Calu3 (cell line): Measurements from ENCODE around the gene WDFY3. TPM values are rescaled to one million over a fixed set of nuclear protein-coding genes. Genes with fewer than 3 reads are reported as not detected.

Experiments used
- BruUV-seq: library from RNA; stranded (reverse); fragments of 400-500 nt; replicated peaks from 2 replicates; lab custom pipeline; 2021; lab: Mats Ljungman, UMichigan
- CTCF ChIA-PET: fragments of 300-600 bp; sonication (Branson Sonifier 250); formaldehyde crosslinking; loops from one replicate; lab custom pipeline; 2022; ENCODE audit warnings: antibody characterized with exemption; lab: Charles Lee
- DNase-seq: peaks from one replicate; pipeline ENCODE4 v3.0.0; 2022
- H3K27ac Mint-ChIP-seq: one replicate; pipeline ENCODE4 v1.8.0; 2022; ENCODE audit warnings: mixed read lengths; ENCODE audit not compliant: unreplicated experiment
- H3K27me3 Mint-ChIP-seq: one replicate; pipeline ENCODE4 v1.8.0; 2022; ENCODE audit warnings: mixed read lengths; ENCODE audit not compliant: unreplicated experiment
- H3K36me3 Mint-ChIP-seq: one replicate; pipeline ENCODE4 v1.8.0; 2022; ENCODE audit warnings: mild to moderate bottlenecking, moderate library complexity, mixed read lengths; ENCODE audit not compliant: insufficient read depth, unreplicated experiment
- H3K4me1 Mint-ChIP-seq: one replicate; pipeline ENCODE4 v1.8.0; 2022; ENCODE audit warnings: mild to moderate bottlenecking, low read depth, mixed read lengths; ENCODE audit not compliant: unreplicated experiment
- H3K4me3 Mint-ChIP-seq: one replicate; pipeline ENCODE4 v1.8.0; 2022; ENCODE audit warnings: mild to moderate bottlenecking, low read depth, moderate library complexity, mixed read lengths; ENCODE audit not compliant: unreplicated experiment
- H3K9me3 Mint-ChIP-seq: one replicate; pipeline ENCODE4 v1.8.0; 2022; ENCODE audit warnings: low read depth, mixed read lengths; ENCODE audit not compliant: unreplicated experiment
- CTCF ChIP-seq: fragments of 200-600 bp; IDR thresholded peaks from one replicate; pipeline ENCODE4 v1.8.0; 2022; ENCODE audit warnings: antibody characterized with exemption; ENCODE audit not compliant: unreplicated experiment
- intact Hi-C: fragments of 100-400 bp; cut with micrococcal nuclease; formaldehyde crosslinking; loops from one replicate; pipeline ENCODE4 v1.10.0; 2022; ENCODE audit not compliant: unreplicated experiment
- total RNA-seq: library from RNA; stranded (reverse); gene quantifications from 2 replicates; pipeline ENCODE4 v1.2.3, GENCODE V29; 2022

The WDFY3 gene
- total RNA-seq, 1 experiment from 2014 or later, result 31.5 TPM

- H3K9me3 Mint-ChIP-seq, result no peaks in the 10 kb centered on the region
- TF ChIP-seq CTCF, result no peak
- H3K4me1 Mint-ChIP-seq, result peaks cover 59% of the 10 kb centered on the region
- no peak overlapping the region for H3K4me3 Mint-ChIP-seq
- H3K36me3 Mint-ChIP-seq, result no peaks in the 10 kb centered on the region
- BruUV-seq, result no TSS peak
- DNase-seq, result no peak
- intact Hi-C loops, result no loop called here
- H3K27me3 Mint-ChIP-seq, result no peaks in the 10 kb centered on the region
- H3K27ac Mint-ChIP-seq, result peak overlapping the region; percentile 52
- CTCF ChIA-PET, result interaction anchor here (1.4 kb wide), 1 partner anchor 10 kb away, joined by 3 read pairs; no protein-coding TSS in a partner anchor
These were observed 10.5 kb downstream of the WDFY3 start for GRCh38 chr4:84956014-84956413.

GRCh38 chr4:84954982-84955567, 11.4 kb downstream of the WDFY3 start:
- Mint-ChIP-seq H3K36me3 (no peaks in the 10 kb centered on the region), H3K4me1 (peaks cover 55% of the 10 kb centered on the region), H3K4me3 (peak overlapping the region; percentile 36), H3K9me3 (no peaks in the 10 kb centered on the region), H3K27me3 (no peaks in the 10 kb centered on the region), H3K27ac (peak overlapping the region; percentile 70)
- no peak for TF ChIP-seq CTCF
- no TSS peak for BruUV-seq
- CTCF ChIA-PET, result interaction anchor here (1.4 kb wide), 1 partner anchor 11 kb away, joined by 3 read pairs; no protein-coding TSS in a partner anchor
- no peak for DNase-seq
- intact Hi-C loops, result no loop called here

GRCh38 chr4:84952776-84953175, 13.7 kb downstream of the WDFY3 start:
- intact Hi-C loops, result no loop called here
- H3K4me1 Mint-ChIP-seq, result peaks cover 46% of the 10 kb centered on the region
- no peaks in the 10 kb centered on the region for H3K36me3 Mint-ChIP-seq
- no peak for DNase-seq
- H3K27me3 Mint-ChIP-seq, result no peaks in the 10 kb centered on the region
- no TSS peak for BruUV-seq
- no peak for TF ChIP-seq CTCF
- H3K4me3 Mint-ChIP-seq, result no peak overlapping the region
- H3K9me3 Mint-ChIP-seq, result no peaks in the 10 kb centered on the region
- H3K27ac Mint-ChIP-seq, result peak overlapping the region; percentile 55
- CTCF ChIA-PET, result no interaction called here

GRCh38 chr4:84952004-84952403, 14.5 kb downstream of the WDFY3 start:
- Mint-ChIP-seq H3K27me3 (no peaks in the 10 kb centered on the region), H3K27ac (peak overlapping the region; percentile 55), H3K36me3 (no peaks in the 10 kb centered on the region), H3K4me3 (no peak overlapping the region), H3K4me1 (peaks cover 41% of the 10 kb centered on the region), H3K9me3 (no peaks in the 10 kb centered on the region)
- BruUV-seq, result no TSS peak
- TF ChIP-seq CTCF, result no peak
- peak; percentile 18 for DNase-seq
- intact Hi-C loops, result no loop called here
- CTCF ChIA-PET, result no interaction called here
